NCI-H748 (cell line): ENCODE results near the gene AUTS2.

Experiments
- DNase-seq: peaks from one replicate; lab custom pipeline; 2025; ENCODE audit not compliant: unreplicated experiment; lab: John Stamatoyannopoulos, UW

Gene AUTS2

DNA sequence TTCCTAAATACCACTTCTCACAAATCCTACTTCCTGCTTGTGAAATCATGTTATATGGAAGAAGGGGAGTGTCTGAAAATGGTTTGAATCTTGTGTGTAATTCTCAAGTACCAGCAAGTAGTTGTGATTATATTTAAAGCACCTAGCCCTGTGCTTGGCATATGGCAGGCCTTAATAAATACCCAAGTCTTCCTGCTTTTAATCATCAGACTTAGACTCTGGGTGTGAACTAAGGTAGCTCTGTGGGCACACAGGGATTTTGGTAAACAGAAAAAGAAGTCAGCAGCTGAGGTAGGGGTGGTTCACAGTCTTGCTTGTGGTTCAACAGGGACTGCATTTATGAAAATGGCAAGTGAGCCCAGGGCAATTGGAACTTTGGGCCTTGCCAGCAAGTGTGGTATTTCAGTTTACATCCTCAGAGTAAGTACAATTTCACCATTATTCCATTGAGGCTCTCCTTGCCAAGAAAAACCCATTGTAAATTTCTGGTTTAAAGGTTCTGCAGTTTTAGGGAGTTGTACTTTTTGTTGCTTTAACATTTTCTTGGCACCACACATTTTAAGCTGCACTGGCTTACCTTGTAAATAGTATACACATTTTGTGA, 215.5 kb downstream of the AUTS2 start:
- DNase-seq = no peak

DNA sequence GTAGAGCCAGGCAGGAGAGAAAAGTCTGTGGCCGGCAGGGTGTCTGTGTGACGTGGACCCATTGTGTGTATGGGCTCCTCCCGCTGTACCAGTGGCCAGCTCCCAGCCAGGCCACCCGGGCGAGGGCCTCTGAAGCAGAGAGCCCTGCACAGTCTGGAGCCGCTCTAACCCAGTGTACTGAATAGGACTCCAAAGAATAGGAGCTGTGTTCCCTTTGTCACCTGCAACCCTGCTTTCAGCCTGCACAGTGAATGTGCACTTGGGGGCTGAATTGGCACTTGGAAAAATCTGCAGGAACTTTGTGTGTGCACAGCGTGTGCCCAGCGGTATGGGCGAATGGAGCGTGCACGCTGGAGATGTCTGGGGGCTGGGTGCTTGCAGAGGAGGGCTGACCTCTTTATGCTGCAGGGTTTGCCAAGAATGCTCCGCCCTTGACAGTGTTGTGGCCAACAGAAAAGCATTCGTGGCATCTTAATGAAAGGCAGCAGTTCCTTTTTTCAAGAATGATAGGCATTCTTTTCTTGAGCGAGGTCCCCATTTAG, 216.2 kb downstream of the AUTS2 start:
- DNase-seq = peak; percentile 35

DNA sequence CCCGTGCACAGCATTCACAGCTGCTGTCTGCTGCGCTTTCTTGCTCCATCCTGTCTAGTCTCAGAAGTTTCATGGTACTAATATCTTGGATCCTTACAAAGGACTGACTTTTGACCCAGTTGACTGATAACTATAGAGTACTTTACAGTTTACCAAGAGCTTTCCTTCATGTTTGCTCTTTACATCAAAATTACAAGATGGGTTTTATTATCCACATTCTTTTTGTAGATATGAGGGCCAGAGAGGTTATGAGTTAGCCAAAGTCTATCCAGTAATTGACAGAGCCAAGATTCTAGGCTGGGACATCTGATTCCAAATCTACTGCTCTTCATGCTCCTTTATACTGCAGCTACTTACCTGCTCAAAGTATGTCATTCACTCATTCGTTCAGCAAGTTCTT, 218.2 kb downstream of the AUTS2 start:
- DNase-seq = no peak

DNA sequence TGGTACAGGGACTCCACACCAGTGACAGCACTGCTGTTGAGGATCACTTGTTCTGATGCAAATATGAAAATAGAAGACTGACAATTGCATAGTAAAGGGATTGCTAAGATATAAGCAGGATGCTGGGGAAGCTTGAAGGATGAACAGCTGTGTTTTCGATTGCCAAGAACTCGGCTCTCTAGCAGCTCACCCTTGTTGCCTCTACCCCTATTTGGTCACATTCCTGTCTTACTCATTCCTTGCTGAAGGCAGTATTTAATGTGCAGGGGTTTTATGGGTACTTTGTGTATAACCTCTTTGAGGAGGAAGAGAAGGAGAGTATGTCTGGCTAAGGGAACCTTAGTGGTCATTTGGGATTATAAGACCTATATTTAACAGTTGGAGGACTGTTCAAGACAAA, 218.8 kb downstream of the AUTS2 start:
- DNase-seq = no peak

DNA sequence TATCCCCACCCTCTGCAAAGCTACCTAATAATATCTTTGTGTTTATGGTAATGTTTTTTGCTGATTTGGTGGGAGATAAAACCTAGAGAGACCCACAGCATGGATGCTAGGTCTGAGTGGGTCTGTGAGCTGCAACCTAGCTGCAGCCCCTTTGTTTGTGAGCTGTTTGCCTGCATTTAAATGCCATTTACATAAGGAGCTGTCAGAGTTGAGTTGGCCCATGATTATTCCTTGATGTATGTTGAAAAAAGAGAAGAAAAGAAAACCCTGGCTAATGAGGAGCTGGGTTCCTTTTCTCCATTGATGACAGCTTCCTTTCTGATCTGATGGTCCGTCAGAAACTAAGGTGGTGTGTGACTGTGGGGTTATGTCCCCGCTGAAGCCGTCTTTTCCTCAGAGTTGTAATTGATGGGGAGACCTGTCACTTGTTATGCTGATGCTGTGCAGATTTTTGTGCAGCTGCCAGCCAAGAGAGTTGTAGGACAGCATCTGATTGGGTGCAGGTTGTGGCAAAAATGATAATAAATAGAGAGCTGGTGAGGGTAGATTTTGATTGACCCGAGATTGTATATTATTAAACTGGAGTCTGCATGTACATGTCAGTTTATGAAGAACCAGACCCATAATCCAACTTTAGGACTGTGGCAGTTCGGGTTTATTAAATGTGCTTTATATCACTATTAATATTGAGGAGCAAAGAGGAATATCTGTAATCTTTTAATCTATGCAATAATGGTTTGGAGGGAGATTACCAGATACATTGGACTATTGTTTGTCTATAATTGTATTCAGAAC, 219.8 kb downstream of the AUTS2 start:
- no peak for DNase-seq

DNA sequence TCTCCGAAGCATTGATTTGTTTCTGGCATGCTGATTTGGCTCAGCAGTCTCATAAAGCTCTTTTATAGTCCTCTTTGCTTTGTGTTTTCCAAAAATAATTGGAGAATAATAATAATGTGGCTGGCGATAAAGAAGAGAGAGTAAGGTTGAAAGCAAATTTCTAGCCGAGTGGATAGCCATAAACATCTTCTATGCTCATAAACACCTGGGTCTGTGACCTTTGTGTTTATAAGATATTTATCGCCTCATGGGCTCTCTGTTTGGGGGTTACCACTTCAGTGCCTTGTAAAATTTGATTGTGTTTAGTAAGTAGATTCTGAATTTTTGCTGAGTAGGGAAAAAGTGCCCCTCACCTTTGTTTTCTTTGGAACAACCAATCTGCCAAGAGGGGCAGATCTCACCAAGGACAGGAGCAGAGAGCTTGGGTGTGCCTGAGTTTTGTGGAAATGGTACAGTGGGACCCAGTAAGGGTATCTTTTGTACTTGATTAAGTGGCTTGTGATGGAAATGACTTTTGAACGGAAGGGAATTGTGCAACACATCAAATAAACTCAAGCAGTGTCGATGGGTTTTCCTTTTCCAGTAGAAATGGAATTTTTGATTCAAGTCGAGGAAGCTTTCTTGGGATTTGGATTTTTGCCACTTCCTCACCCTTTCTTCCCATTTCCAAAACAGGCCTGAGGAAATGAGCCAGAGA, 220.5 kb downstream of the AUTS2 start:
- DNase-seq = no peak

DNA sequence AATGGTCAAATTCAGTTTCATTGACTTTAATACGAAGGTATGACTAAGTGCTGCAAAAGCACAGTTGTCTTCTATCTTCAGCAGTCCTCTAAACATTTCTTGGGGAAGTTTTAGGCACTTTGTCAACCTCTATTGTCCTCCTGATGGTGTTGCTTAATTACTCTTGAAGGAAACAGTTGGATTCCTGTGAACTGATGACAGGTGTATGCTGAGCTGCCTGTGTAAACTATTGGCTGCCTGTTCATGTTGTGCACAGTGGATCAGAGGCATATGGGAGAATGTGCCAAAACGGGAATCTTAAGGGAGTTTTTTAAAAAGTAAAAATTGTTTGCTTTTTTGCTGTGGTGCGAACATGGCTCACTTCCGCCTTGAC, 221.0 kb downstream of the AUTS2 start:
- no peak for DNase-seq

DNA sequence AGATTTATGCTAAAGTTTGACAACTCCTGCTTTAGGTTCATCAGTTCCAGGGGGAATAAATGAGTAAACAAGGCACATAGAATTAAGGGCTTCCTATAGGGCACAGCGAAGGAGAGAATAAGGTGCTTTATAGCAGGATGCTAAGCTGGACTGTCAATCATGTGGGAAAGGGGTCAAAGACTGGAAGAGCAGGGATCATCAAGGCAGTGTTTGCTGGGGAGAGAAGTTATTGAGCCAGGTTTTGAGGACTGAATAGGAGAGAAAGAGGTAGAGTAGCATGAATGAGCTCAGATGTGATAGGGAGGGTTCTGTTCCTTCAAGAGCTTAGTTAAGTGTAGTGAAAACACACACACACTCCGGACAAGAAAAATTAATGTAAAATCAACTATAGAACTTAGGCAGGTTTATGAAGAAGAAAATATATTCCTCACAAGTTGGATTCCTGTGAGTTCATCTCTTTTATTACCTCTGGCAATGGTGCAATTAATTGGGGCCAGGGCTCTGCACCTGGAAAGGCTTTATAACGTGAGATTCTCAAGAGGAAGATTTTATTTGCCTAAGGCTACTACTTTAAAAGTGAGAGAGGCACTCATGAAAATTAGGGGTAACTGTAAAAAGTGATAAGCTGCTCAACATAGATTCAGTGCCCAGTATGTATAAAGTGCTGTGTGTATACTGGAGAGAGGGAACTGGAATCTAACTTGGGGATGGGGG, 222.4 kb downstream of the AUTS2 start:
- peak; percentile 48 for DNase-seq

DNA sequence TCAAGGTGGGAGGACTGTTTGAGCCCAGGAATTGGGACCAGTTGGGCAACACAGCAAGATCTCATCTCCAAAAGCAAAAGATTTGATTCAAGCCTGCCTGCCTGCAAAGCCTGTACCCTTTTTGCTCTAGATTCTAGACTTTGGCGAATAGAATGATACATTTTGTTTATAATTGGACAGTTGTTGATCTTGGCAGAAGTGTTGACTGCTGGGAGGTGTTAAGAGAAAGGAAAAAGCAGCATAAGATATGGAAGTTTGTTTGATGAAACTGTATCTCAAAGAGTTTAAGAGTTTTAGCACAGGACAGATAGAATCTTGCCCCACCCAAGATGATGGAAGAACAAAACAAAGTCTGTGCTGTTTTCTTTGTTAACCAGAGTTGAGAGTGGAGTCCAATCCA, 224.1 kb downstream of the AUTS2 start:
- no peak for DNase-seq

DNA sequence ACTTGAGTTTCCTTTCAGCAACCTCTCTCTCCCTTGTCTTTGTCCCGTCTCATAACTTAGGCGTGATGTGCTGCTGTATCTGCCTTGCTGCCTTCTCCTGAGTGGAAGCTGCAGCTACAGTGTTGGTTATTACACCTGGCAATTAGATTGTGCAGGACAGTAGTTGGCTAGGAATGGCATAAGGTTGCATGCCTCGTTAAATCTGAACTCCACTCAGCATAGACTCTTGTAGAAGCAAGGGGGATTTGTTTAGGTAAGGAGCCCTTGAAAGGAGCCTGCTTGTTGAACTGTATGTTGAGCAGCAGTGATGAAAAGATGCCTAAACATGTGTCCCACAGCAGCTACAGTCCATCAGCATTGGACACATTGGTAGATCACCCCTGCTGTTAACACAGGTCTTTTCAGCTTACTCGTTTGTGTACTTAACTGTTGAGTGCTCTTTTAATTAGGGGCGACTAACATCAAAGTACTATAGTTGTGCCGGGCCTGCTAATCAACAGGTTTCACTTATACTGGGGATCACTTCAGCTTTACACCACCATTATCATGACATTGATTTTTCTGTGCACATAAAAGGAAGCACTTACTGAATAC, 225.0 kb downstream of the AUTS2 start:
- DNase-seq = peak; percentile 97

DNA sequence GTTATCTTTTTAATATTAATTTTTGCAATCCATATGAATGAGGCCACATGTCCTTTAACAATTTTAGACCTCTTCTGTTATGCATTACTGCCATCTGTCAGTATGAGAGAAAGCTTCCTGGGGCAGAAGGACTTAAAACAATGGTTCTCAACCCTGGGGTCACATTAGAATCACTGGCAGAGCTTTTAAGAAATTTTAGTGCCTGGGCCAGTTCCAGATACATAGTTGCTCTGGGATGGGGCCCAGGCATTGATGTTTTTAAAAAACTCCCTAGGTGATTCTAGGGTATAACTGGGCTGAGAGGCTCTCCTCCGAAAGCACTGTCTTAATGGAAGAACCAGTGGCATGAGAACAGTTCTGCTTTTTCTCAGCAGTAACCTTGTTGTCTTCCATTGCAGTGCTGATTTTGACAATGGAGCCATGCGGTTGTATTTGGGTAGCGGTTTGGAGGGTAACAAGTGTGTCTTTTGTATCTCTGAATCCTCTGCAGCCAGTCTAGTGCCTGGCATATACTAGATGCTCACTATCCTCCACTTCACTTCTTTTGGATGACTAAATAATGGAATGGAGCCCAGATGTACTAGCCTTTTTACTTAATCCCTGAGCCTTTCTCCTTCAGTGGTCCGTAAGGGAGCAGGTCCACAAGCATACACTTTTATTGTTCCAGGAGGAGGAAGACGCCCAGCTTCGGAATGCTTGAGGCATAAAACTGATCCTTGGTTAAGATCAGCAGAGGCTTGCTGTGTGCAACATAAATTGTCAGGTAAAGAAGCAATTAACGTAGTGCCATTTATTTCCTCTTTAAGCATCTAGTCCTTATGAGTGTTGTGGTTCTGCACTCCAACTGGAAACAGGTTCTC, 227.1 kb downstream of the AUTS2 start:
- peak; percentile 16 for DNase-seq

DNA sequence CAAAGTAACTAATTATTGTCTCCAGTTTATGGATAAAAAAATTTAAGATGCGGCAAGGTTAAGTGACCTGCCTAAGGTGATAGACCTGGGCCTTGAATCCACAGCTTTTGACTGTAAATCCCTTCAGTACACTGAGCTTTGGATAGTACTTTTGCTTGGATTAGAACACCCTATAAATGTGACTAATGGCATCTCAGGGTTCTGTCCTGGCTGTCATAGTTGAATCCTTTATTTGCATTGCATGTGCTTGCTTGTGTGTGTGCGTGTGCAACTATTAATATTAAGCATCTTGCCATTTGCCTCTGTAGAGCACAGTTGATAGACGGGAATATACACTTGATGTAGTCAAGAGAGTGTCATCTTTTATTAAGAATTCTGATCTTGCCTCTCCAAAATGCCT, 228.0 kb downstream of the AUTS2 start:
- no peak for DNase-seq

DNA sequence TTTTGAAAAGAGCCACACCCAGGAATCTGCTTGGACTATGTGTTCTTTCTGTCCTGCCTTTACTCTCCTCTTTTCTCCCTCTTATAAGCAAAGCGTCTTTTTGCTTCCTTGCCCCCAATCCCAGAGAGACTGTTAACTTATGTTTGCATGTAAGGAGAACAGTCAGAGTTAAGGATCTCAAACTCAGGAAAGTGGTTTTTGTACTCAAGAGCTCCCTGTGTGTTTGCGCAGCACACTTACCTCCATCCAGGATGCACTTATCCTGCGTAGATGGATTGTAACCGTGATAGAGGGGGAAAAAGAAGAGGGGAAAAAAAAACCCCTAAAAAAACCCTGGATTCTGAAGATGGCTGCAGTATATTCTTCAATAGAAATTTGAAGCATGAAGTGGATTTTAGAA, 228.9 kb downstream of the AUTS2 start:
- no peak for DNase-seq

DNA sequence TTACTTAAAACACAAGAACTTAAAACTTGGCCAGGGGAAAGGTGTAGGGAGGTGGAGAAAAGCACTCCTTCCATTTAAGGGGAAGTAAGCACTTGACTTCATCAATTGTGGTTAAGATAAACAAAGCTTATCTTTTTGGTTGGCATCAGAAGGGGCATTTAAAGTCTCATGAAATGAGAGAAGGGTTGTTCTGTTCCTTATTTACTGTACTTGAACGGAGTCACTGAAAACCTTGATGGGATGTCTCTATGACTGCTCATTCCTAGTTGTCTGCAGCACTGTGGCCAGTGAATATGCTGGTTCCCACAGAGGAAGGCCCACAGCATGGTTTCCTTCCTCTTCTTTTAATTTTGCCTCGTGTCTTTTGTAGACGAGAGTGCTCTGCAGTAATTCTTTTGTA, 229.3 kb downstream of the AUTS2 start:
- no peak for DNase-seq

DNA sequence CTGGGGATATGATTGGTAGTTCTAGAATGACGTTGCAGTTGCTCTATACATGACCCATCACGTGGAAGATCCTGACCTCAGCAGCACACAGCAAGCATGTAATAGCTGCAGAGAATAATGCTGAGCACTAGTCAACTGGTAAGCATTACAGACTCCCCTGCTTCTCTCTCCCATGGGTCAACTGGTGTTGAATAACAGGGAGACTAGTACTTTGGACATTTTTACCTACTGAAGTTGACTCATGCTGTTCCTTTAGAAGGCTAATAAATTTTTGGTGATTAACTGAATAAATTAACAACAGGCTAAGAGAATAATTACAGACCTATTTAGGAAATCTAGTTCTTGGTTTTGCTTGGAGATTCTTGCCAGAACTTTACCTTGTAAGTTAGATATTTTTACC, 234.1 kb downstream of the AUTS2 start:
- no peak for DNase-seq

DNA sequence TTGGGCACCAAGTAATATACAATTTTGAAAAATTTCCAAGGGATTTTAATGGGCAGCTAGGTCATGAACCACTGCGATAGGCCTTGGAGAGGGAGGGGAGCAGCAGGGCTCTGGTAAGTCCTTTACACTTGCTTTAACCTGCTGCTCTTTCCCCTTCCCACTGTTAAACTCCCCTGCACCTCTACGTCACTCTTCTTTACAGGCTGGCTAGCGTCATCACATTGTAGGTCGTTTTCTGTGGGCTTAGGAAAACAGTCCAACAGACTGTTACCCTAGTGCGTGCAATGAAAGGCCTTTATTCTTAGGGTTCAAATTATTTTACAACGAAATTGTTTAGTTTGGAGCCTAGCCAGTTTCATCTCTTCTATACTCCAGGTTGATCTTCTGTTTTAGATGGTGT, 235.7 kb downstream of the AUTS2 start:
- DNase-seq = peak; percentile 88

DNA sequence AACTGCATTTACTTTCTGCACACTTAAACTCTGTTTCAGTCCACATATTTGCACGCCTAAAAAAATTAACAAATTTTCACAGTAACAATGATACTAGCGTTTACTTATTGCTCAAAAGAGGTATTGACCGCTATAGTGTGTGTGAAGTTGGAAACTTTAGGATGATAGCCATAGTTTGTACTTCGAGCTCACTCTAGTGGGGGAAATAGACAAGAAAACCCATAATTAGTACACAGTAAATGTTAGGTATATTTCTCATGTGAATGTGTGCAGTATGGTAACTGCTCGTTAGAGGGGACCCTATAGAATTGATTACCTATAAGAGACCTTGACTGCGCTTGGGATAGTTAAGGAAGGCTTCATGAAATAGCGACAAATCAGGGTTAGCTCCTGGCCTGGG, 238.4 kb downstream of the AUTS2 start:
- peak; percentile 17 for DNase-seq

DNA sequence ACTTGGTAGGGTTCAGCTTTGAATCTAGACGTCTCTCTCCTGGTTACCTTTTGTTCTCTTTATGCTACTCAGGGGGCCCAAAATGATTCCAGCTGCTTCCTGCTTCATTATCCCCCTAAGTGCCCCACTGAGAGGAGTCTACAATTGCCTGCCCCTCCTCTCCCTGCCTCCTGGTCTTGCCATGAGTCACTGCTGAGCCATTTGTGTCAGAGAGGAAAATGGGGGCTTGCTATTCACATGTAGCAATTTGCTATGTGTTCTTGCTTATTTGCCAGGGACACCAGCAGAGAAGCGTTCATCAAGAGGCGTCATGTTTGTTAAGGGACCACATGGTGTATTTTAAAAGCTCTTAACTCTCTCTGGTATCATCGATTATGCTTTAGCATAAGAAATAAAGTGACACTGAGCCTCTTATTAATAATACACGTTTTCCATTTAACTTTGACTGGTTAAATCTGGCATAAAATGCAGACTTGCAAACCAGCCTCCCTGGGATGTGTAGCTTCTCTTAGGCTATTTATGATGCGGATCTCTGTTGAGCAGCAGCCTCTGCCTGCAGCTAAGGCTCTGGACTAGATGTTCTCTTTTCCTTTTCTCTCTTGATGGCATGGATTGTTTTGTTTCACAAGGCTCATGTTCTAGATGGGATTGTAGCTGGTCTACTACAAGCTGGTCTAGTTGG, 239.3 kb downstream of the AUTS2 start:
- peak; percentile 99 for DNase-seq

DNA sequence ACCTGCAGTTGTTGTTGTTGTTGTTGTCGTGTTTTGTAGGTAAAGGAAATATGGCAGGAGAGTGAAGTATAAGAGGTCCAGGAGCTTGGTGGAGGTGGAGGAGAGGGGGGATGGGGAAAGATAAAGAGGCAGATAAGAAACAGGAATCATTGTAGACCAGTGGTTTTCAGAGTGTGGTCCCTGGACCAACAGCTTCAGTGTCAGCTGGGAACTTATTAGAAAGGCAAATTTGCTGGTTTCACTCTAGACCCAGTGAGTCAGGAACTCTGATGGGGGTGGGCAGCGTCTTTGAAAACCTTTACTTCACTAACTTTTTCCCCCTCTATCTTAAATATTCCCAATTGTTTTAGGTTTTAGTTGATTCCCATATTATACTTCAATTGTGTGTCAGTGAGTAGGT, 241.5 kb downstream of the AUTS2 start:
- no peak for DNase-seq

DNA sequence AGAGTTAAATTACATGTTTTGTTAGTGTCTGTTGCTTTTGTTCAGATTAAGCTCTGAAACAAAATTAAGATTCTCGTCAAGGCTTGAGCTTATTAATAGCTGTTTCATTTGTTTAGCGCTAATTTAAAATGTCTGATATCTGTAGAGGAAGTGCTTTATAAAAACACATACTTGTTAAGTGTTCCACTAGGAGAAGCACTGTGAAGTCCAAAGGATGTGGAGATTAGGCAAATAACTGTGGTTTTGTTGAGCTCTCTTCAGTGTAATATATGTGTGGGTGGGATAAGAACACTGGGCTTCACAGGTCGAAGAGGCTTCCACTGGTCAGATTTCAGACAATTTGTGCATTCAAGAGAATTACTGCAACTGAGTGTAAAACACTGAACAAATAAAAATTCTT, 242.0 kb downstream of the AUTS2 start:
- no peak for DNase-seq
